A673 (cell line): Measurements from ENCODE around the gene SUSD1. TPM values are rescaled to one million over a fixed set of nuclear protein-coding genes. Genes with fewer than 3 reads are reported as not detected.

ENCODE experiments used
- BruUV-seq: library from RNA; stranded (reverse); fragments of 400-500 nt; replicated peaks from 2 replicates; lab custom pipeline; 2021; lab: Mats Ljungman, UMichigan
- CTCF ChIA-PET: fragments of 300-600 bp; sonication (Branson Sonifier 250); formaldehyde crosslinking; loops from one replicate; lab custom pipeline; 2022; ENCODE audit warnings: antibody characterized with exemption; lab: Charles Lee
- POLR2A ChIA-PET: fragments of 300-600 bp; sonication (Branson Sonifier 250); formaldehyde crosslinking; loops from one replicate; lab custom pipeline; 2022; ENCODE audit warnings: antibody characterized with exemption; ENCODE audit not compliant: low non-redundant PET; lab: Charles Lee
- DNase-seq: peaks from one replicate; pipeline ENCODE4 v3.0.0-alpha.2; 2015; ENCODE audit warnings: low spot score
- H3K27ac ChIP-seq: fragments of 200-600 bp; sonication (generic); 2 replicates; pipeline ENCODE4 v1.5.1; 2016; ENCODE audit warnings: mixed run types, low read depth, mild to moderate bottlenecking, mixed read lengths, antibody characterized with exemption, low read length; ENCODE audit not compliant: poor library complexity, severe bottlenecking
- H3K27me3 ChIP-seq: fragments of 200-600 bp; sonication (generic); replicated peaks from 2 replicates; pipeline ENCODE4 v1.6.1; 2017; ENCODE audit warnings: mixed run types, low read depth, mild to moderate bottlenecking, mixed read lengths, antibody characterized with exemption, low read length; ENCODE audit not compliant: insufficient read depth, poor library complexity
- H3K36me3 ChIP-seq: fragments of 200-600 bp; sonication (generic); 2 replicates; pipeline ENCODE4 v1.6.1; 2016; ENCODE audit warnings: mixed run types, mild to moderate bottlenecking, mixed read lengths, antibody characterized with exemption, low read length; ENCODE audit not compliant: insufficient read depth, poor library complexity, severe bottlenecking
- H3K4me1 ChIP-seq: fragments of 200-600 bp; sonication (generic); 2 replicates; pipeline ENCODE4 v1.6.1; 2017; ENCODE audit warnings: mixed run types, mild to moderate bottlenecking, mixed read lengths, antibody characterized with exemption, low read length; ENCODE audit not compliant: insufficient read depth, poor library complexity, severe bottlenecking
- H3K4me3 ChIP-seq: fragments of 200-600 bp; sonication (generic); 2 replicates; pipeline ENCODE4 v1.5.1; 2016; ENCODE audit warnings: low read depth, mixed run types, mild to moderate bottlenecking, mixed read lengths, low read length; ENCODE audit not compliant: poor library complexity, severe bottlenecking
- H3K9me3 ChIP-seq: fragments of 200-600 bp; sonication (generic); 2 replicates; pipeline ENCODE4 v1.6.1; 2016; ENCODE audit warnings: mixed run types, low read depth, mild to moderate bottlenecking, mixed read lengths, antibody characterized with exemption, low read length; ENCODE audit not compliant: poor library complexity, severe bottlenecking
- CTCF ChIP-seq: fragments of 300-800, 200-600 bp; sonication (generic); conservative IDR thresholded peaks from 2 replicates; pipeline ENCODE4 v1.5.1; 2017; ENCODE audit warnings: low read depth, mild to moderate bottlenecking, antibody characterized with exemption, low read length, moderate library complexity, mixed read lengths
- EZH2 ChIP-seq: fragments of 200-600 bp; sonication (generic); IDR thresholded peaks from 2 replicates; pipeline ENCODE4 v1.6.1; 2017; ENCODE audit warnings: borderline replicate concordance, low read depth, mild to moderate bottlenecking, mixed read lengths, antibody characterized with exemption, low read length; ENCODE audit not compliant: poor library complexity, severe bottlenecking
- intact Hi-C: fragments of 100-400 bp; cut with micrococcal nuclease; formaldehyde crosslinking; loops from one replicate; pipeline ENCODE4 v1.10.0; 2022; ENCODE audit not compliant: unreplicated experiment
- total RNA-seq: library from RNA; stranded (reverse); gene quantifications from 2 replicates; pipeline ENCODE4 v1.2.3, GENCODE V29; 2021

SUSD1 gene
- total RNA-seq, 1 experiment from 2014 or later, result 14.9 TPM

- intact Hi-C loops, result no loop called here
- no peak for DNase-seq
- ChIA-PET CTCF (no interaction called here), POLR2A (no interaction called here)
- no peaks in the 10 kb centered on the region for H3K4me1 ChIP-seq
- TF ChIP-seq CTCF, result no peak
- no peak for TF ChIP-seq EZH2
- no peaks in the 10 kb centered on the region for H3K36me3 ChIP-seq
- no peak overlapping the region for H3K4me3 ChIP-seq
- no peaks in the 10 kb centered on the region for H3K27me3 ChIP-seq
- no peak overlapping the region for H3K27ac ChIP-seq
- no peaks in the 10 kb centered on the region for H3K9me3 ChIP-seq
- no TSS peak for BruUV-seq
Observed at GRCh38 chr9:112050544-112051475, 124.3 kb downstream of the SUSD1 start.

GRCh38 chr9:112049811-112050516 is 125.1 kb downstream of the SUSD1 start:
- Histone ChIP-seq H3K27ac (no peak overlapping the region), H3K27me3 (no peaks in the 10 kb centered on the region), H3K4me3 (no peak overlapping the region), H3K36me3 (no peaks in the 10 kb centered on the region), H3K4me1 (no peaks in the 10 kb centered on the region), H3K9me3 (no peaks in the 10 kb centered on the region)
- ChIA-PET POLR2A (no interaction called here), CTCF (no interaction called here)
- no TSS peak for BruUV-seq
- DNase-seq, result no peak
- intact Hi-C loops, result no loop called here
- TF ChIP-seq EZH2 (no peak), CTCF (no peak)

- BruUV-seq, result no TSS peak
- ChIA-PET POLR2A (no interaction called here), CTCF (no interaction called here)
- intact Hi-C loops, result no loop called here
- H3K9me3 ChIP-seq, result no peaks in the 10 kb centered on the region
- H3K4me3 ChIP-seq, result no peak overlapping the region
- no peak for TF ChIP-seq CTCF
- TF ChIP-seq EZH2, result no peak
- no peak overlapping the region for H3K27ac ChIP-seq
- H3K36me3 ChIP-seq, result no peaks in the 10 kb centered on the region
- no peak for DNase-seq
- no peaks in the 10 kb centered on the region for H3K27me3 ChIP-seq
- H3K4me1 ChIP-seq, result no peaks in the 10 kb centered on the region
Observed at GRCh38 chr9:112048924-112049691, 126.0 kb downstream of the SUSD1 start.
